HG03354 (cell line): Measurements from ENCODE around the gene BIRC7.

Source experiments
- ATAC-seq: cut with Tn5 transposase; IDR thresholded peaks from one replicate; pipeline ENCODE4 v1.9.1; 2021; ENCODE audit warnings: mild to moderate bottlenecking; ENCODE audit not compliant: unreplicated experiment, poor library complexity, severe bottlenecking

The BIRC7 gene

DNA sequence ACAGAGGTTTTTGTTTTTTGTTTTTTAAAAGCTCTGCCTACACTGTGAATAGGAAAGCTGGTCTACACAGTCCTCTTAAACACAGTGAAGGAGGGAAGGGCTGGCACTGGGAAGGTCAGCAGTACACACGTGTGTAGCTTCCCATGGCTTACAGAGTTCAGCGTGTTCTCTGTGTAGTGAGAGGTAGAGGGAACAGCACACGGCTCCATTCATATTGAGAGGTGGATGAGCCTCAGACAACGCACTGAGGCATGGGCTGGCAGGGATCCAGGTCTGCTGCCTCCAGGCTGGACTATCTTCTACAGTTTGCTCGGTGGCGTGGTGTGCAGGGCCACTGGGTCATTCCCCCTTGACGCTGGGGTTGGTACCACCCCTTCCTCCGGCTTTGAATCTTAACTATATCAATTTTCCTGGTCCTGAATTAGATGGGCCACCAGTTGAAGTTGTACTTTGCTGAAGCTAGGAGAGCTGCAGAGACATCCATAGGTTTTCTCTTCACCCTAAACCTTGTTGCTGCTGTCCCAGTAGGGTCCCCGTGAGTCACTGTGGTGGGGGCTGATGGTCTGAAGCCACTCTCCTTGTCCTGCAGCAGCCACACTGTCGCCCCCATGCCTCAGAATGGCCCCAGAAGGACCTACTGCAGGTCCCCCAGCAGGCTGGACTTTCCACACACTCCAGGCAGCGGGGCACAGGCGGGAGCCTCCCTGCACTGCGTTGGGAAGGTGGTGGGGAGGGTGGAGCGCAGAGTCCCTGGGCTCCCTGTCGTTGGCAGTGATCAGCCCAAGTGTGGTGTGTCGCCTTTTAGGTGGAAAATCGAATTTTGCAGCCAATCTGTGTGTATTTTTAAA is 38.9 kb downstream of the BIRC7 start:
- ATAC-seq: no peak

DNA sequence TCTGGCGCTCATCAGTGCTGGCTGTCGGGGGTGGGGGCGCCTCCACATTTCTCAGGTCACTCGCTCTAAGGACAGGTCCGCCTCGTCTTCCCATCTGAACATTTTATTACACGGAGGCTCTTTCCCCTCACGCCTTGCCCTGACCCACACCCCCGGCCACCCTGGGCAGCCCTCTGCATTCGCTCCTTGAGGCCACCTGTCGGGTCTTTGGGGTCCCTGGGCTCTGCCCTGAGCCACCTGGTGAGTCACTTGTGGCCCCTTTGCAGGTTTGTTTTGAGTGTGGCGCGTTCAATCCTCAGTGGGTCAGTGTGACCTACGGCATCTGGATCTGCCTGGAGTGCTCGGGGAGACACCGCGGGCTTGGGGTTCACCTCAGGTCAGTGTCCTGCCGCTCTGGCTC is 40.1 kb downstream of the BIRC7 start:
- ATAC-seq: no peak

DNA sequence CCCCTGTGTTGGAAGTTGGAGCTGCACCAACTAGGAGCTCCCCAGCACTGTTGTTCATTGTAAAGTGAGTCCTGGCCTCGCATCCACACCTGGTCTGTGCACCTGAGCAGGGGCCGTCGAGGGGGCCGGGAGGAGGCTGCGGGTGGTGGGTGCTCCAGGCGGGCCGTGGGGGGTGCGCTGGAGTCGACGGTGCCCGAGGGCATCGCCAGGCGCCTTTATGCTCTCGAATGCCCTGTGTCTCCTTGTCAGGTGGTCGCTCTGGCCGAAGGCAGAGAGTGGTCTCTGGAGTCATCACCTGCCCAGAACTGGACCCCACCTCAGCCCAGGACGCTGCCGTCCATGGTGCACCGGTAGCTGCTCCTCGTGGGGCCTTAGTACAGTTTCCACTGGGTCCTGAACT is 41.3 kb downstream of the BIRC7 start:
- no peak for ATAC-seq

DNA sequence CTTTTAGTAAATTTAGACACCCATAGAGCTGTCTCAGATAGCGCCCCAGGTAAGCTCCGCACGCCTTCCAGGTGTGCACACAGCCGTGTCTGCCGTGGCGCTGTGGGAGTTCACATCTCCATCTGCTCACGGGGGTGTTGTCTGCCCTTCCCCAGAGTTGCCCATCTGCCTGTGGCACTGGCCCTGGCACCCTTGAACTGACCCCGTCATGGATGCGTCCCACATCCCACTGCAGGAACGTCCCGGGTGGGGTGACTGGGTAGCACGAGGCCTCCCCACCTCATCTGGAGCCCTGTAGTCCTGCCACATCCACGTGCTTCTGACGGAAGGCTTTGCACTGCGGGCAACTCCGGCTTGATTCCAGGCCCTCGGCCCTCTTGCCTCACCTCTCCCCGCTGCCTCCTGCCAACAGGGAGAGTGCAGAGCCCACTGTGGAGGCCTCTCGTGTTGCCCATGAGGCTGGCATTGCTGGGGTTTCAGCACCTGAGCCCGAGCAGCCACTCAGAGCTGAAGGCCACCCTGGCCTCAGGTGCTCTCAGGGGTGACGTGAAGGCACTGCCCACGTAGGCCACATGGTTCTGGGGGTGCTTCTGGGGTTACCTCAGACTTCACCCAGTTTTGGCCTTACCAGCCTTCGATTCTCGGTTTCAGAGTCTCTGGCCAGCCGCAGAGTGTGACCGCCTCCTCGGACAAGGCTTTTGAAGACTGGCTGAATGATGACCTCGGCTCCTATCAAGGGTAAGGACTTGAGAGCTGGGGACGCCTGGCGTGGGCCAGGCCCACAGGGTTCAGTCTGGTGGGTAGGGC is 42.0 kb downstream of the BIRC7 start:
- no peak for ATAC-seq

DNA sequence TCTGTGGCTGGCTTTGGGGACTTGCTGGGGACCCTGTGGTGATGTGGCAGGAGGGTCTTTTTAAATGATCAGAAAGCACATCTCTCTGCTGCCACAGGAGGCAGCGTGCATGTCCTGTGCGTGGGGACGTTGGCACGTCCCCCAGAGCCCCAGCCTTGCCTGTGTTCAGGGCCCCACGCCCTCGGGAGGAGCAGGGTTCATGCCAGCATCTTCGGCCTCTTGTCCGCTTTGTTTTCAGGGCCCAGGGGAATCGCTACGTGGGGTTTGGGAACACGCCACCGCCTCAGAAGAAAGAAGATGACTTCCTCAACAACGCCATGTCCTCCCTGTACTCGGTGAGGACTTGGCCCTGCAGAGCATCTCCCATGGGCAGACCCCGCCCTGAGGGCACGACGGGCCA is 43.0 kb downstream of the BIRC7 start:
- ATAC-seq: no peak

DNA sequence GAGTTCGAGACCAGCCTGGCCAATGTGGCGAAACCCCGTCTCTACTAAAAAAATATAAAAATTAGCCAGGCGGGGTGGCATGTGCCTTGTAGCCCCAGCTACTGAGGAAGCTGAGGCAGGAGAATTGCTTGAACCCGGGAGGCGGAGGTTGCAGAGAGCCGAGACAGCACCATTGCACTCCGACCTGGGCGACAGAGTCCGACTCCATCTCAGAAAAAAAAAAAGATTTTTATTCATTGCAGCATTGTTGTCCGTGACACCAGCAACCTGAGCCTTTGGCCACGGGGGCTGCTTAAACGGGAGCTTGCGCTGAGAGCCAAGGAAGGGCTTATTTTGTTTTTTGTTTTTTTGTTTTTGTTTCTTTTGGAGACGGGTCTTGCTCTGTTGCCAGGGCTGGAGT is 44.2 kb downstream of the BIRC7 start:
- no peak for ATAC-seq

DNA sequence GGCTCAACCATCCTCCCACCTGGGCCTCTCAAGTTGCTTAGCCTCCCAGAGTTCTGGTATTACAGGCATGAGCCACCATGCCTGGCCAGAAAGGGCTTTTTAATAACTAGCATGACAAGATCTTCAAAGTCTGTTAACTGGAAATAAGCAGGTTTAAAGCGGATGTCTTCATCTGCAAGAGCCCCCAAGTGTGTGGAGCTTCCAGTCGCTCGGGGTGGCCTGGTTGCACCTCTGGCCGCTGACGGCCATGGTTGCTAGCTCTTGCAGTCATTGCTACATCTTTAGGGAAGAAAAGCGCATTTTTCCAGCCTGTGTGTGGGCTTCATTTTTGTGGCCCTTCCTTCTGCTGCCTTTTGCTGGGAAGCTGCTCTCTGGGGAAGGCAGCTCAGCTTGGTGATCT is 44.7 kb downstream of the BIRC7 start:
- ATAC-seq: no peak

DNA sequence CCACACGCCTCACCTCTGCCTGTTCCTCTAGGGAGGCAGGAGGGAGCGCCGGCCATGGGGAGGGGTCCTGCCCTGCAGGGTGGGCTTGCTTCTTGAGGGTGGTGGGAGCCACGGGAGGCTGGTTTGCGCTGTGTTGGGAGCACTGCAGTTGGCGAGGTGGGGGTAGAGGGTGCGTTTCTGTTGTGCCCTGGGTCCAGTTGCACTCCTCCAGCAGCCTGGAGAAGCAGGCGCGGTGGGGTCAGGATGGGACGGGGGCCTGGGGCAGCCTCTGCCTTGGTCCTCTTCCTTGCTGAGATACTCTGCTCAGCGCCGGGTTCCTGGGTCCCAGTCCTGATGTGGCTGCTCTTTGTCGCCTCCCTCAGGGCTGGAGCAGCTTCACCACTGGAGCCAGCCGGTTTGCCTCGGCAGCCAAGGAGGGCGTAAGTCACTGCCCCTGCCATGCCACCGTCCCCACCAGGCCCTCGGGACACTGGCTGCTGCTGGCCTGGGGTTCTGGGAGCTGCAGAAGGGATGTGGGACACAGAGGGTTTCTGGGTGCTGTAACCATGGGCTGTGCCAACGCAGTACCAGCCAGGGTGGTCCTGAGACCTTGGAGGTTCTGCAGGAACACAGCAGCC is 45.3 kb downstream of the BIRC7 start:
- no peak for ATAC-seq

DNA sequence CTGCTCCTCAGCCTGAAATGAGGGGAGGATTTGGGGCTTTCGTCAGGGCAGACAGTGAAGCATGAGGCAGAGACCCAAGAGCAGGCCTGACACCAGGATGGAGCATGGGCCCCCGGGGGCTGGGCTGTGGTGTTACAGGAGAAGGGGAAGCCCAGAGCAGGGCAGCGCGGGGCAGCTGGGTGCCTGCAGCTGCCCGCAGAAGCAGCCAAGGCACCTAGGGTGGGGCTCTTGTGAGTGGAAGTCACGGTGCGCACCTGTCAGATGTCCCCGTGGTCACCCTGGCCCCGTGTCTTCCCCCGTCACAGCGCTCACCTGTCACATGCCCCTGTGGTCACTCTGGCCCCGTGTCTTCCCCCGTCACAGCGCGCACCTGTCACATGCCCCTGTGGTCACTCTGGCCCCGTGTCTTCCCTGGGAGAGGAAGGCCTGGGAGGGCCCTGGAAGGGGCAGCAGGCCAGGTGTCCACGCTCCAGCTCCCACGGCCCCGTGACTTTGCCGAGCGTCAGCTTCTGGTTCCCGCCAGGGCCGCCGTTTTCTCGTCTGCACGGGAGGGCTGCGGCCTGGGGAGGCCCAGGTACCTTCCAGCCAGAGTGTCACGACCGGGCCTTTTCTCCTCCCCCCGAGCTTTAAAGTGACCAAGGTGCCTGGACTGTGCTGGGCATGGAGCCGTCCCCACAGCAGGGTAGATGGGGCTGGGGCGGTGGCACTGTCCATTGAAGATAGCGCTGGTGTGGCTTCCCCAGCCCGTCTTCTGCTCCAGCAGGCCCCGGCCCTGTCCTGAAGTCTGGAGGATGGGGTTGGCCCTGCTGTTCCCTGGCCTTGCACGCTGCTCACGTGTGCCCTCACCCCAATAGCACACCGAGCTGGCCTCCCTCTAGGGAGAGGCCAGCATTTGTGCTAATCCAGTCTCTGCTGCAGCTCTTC is 46.3 kb downstream of the BIRC7 start:
- ATAC-seq: no peak

DNA sequence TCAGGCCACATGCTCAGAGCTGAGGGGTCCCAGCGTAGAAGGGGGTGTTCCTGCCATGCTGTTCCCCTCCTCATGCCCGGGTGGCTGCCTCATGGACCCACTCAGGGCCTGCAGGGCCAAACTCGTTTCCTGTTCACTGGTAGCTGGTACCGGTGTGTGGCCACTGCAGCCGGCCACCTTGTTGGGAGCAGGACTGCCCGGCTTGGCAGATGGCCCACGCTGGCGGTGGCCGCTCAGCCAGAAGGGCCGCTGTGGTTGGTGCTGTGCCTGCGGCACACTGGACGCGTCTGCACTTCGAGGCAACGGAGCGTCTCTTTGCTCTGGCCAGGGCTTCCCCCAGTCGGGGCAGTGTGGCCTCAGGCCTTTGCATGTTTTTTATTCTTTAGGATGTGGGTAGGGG is 47.2 kb downstream of the BIRC7 start:
- ATAC-seq: no peak

DNA sequence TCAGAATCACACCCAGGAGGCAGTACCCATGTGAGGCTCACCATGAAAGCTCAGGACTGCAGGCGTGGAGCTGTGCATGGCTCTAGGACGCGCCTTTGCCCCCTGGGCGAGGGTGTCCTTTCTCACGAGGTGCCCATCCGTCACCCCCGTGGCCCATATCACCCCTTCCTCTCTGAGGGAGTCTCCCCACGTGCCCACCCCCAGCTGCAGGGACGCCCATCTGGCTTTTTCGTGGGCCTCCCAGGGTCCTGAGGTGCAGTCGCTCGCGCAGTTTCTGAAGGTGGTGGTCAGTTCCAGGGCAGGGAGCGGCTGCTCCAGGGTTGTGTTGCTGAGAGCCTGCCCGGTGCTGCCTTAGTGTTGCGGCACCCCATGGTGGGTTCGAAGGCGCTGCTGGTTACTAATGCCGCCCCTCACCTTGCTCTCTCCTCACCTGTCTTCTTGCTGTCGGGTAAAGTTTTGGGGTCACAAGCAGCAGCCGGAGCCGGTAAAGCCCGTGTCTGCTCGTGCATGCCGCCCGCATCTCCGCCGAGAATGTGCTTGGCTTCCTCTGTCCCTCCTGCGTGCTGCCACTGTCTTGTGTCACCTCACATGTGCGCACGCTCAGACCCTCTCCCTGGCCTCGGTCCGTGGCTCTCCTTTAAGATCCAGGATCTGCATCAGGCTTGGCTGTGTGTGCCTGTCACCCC is 47.8 kb downstream of the BIRC7 start:
- ATAC-seq: no peak

DNA sequence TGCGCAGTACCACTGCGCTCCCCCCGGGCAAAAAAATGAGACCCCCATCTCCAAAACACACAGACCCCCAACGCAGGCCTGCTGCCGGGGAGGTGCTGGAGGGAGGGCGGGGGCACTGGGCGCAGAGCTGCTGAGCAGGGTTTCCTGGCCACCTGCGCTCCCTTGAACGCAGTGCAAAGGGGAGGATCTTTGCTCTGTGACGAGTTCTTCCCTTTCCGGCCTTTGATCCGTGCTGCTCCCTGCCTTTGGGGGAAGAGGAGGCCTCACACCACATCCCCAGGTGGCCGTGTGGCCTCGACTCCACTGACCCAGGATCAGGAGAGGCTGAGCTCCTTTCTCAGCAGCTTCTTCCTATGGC is 48.4 kb downstream of the BIRC7 start:
- no peak for ATAC-seq

DNA sequence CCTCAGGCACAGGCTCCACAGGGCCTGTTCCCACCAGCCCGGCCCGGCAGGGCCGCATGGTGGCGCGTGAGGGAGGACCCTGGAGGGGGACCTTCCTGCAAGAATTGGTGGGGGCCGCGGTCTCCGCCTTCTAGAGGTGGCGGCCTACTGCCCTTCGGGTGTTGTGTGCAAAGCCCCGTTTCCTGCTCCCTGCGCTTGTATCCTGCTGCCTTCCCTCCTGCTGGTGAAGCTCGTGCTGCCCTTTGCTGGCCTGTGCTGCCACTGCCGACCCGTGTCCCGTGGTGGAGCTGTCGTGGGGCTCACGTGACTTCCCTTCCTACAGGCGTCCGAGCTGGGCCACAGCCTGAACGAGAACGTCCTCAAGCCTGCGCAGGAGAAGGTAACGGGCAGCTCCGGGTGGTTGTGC is 48.8 kb downstream of the BIRC7 start:
- no peak for ATAC-seq

DNA sequence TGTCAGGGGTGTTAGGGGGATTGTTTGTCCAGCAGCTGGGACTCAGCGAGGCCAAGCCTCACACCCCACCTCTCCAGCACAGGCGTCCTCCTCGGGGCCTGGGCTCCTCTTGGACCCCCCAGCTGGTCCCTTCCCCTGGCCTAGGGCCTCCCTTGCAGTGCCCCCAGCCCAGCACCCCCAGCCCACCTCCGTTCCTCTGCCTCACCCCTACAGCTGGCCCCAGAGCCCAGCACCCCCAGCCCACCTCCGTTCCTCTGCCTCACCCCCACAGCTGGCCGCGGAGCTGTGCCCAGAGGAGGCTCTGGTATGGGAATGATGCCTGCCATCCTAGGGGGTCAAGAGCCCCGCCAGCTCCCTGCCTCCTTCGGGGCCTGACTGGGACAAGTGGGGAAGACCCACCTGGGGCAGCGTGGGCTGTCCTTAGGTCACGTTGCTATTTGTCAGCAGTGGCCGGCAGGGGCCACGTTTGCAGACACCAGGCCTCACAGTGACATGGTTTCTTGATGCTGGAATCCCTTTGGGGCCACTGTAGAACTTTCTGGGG is 49.3 kb downstream of the BIRC7 start:
- ATAC-seq: no peak

DNA sequence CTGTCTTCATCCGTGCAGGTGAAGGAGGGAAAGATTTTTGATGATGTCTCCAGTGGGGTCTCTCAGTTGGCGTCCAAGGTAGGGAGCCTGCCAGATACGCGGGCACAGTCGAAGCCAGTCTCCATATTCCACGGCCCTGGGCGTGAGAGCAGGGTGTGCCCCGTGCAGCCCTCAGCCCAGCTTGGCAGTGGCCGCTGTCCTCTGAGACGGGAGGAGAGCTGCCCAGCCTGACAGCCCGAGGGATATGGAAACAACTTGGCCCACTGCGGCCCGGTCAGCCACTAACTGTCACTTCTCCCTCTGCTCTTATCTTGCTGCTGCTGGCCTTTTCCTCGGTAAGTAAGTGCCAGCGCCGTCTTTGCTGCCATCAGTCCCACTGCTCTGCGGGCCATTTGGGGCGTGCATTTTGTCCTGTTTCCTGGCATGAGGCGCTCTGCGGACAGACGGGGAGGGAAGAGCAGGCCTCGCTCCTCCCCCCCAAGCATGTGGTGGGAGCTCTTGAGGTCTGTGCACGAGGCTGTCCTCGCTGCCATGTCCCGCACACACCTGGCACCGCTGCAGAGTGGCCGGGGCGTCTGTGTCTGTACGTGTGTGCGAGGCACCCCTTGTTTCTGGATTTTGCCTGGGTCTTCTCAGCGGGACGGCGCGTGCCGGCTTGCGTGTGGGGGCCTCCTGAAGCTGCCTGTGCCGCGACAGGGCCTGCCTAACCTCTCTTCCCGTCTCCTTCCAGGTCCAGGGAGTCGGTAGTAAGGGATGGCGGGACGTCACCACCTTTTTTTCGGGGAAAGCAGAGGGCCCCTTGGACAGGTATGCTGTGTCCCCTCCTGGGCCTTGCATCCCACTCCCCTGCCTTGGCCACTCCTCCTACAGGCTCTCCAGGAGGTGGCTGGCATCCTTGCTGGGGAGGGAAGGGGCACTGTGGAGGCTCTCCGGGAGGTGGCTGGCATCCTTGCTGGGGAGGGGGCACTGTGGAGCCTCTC is 50.2 kb downstream of the BIRC7 start:
- ATAC-seq: no peak

DNA sequence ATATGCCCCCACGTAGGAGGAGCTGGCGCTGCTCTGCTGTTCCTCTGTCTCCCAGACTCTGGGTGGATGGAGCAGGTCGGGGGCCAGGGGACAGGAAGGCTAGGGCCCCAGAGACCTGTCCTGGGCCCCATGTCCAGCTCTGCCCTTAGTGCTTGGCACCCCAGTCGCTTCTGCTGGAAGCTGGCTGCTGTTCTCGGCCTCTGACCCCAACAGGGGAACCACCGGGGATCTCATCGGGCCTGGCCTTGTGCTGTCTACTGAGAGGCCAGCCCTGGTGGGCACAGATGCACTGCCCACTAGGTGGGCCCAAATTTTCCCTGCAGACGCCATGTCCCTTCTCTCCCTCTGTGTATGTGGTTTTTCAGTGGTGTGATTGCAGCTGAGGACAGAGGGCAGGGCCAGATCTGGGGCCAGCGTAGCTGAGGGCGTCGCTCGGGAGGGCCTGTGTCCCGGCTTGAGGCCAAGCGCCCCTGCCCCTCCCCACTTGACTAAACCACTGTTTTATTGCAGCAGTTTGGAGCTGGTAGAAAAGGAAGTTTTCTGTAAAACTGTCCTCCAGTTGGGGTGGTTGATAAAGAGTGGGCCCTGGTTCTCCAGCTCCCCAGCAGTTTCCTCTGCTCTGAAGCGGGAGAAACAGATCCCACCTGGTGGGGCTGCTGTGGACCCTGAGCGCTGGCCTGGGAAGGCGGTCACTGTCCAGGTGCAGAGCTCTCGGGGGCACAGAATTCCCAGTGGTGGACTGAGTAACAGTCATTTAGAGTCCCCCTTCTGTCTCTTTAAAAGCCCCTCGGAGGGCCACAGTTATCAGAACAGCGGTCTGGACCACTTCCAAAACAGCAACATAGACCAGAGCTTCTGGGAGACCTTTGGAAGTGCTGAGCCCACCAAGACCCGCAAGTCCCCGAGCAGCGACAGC is 51.3 kb downstream of the BIRC7 start:
- no peak for ATAC-seq
